PC-3 (cell line): Measurements from ENCODE around the gene STPG3. TPM values are rescaled to one million over a fixed set of nuclear protein-coding genes. Genes with fewer than 3 reads are reported as not detected.

Experiments
- ATAC-seq: fragments of 200-7000 bp; cut with Tn5 transposase; 2 replicates; pipeline ENCODE4 v1.9.1; 2020; ENCODE audit warnings: mild to moderate bottlenecking, moderate library complexity
- BruUV-seq: library from RNA; stranded (reverse); fragments of 400-500 nt; replicated peaks from 2 replicates; lab custom pipeline; 2021; lab: Mats Ljungman, UMichigan
- CTCF ChIA-PET: fragments of 300-600 bp; sonication (Branson Sonifier 250); formaldehyde crosslinking; loops from one replicate; lab custom pipeline; 2022; ENCODE audit warnings: antibody characterized with exemption; lab: Charles Lee
- POLR2A ChIA-PET: fragments of 300-600 bp; sonication (Branson Sonifier 250); formaldehyde crosslinking; loops from one replicate; lab custom pipeline; 2022; ENCODE audit warnings: antibody characterized with exemption; ENCODE audit not compliant: unreplicated experiment; lab: Charles Lee
- DNase-seq: peaks from one replicate; pipeline ENCODE4 v3.0.0-alpha.2; 2015
- H2AFZ ChIP-seq: fragments of 300-600 bp; sonication (generic); 2 replicates; pipeline ENCODE4 v1.6.0; 2016; ENCODE audit warnings: antibody characterized with exemption, low read length
- H3F3A ChIP-seq: fragments of 300-600 bp; sonication (generic); one replicate; pipeline ENCODE4 v1.6.0; 2017; ENCODE audit warnings: antibody characterized with exemption, low read length, control low read depth, mild to moderate bottlenecking; ENCODE audit not compliant: unreplicated experiment
- H3K27ac ChIP-seq: fragments of 300-600 bp; sonication (generic); 2 replicates; pipeline ENCODE4 v1.5.1; 2016; ENCODE audit warnings: mild to moderate bottlenecking, low read length
- H3K27me3 ChIP-seq: fragments of 300-600 bp; sonication (generic); 2 replicates; pipeline ENCODE4 v1.6.1; 2016; ENCODE audit warnings: low read length, mixed read lengths
- H3K36me3 ChIP-seq: fragments of 300-600 bp; sonication (generic); 2 replicates; pipeline ENCODE4 v1.6.1; 2016; ENCODE audit warnings: low read depth, mixed run types, low read length, mixed read lengths
- H3K4me1 ChIP-seq: fragments of 300-600 bp; sonication (generic); 2 replicates; pipeline ENCODE4 v1.5.1; 2016; ENCODE audit warnings: low read length; ENCODE audit not compliant: insufficient read depth
- H3K4me2 ChIP-seq: fragments of 300-600 bp; sonication (generic); 2 replicates; pipeline ENCODE4 v1.6.0; 2016; ENCODE audit warnings: low read length
- H3K4me3 ChIP-seq: fragments of 300-600 bp; sonication (generic); 2 replicates; pipeline ENCODE4 v1.5.1; 2016; ENCODE audit warnings: mild to moderate bottlenecking, low read length, mixed read lengths
- H3K79me2 ChIP-seq: fragments of 300-600 bp; sonication (generic); 2 replicates; pipeline ENCODE4 v1.6.1; 2017; ENCODE audit warnings: low read length, mixed read lengths
- H3K9ac ChIP-seq: fragments of 300-600 bp; sonication (generic); 2 replicates; pipeline ENCODE4 v1.6.0; 2016; ENCODE audit warnings: mild to moderate bottlenecking, low read length
- H3K9me2 ChIP-seq: fragments of 300-600 bp; sonication (generic); replicated peaks from 2 replicates; pipeline ENCODE4 v1.6.1; 2016; ENCODE audit warnings: mixed run types, low read length, mixed read lengths
- H3K9me3 ChIP-seq: fragments of 300-600 bp; sonication (generic); 2 replicates; pipeline ENCODE4 v1.6.1; 2016; ENCODE audit warnings: low read length, mixed read lengths
- H4K20me1 ChIP-seq: fragments of 300-600 bp; sonication (generic); 2 replicates; pipeline ENCODE4 v1.6.1; 2016; ENCODE audit warnings: low read length, mixed read lengths
- EZH2 ChIP-seq: fragments of 300-600 bp; sonication (generic); IDR thresholded peaks from one replicate; pipeline ENCODE4 v1.6.1; 2017; ENCODE audit warnings: antibody characterized with exemption, mild to moderate bottlenecking, low read length; ENCODE audit not compliant: unreplicated experiment
- EZH2phosphoT487 ChIP-seq: fragments of 300-600 bp; sonication (generic); IDR thresholded peaks from 2 replicates; pipeline ENCODE4 v1.6.1; 2018; ENCODE audit warnings: mild to moderate bottlenecking, antibody characterized with exemption, low read length, borderline replicate concordance
- intact Hi-C: fragments of 100-400 bp; cut with micrococcal nuclease; formaldehyde crosslinking; loops from 2 replicates; pipeline ENCODE4 v1.9.0; 2023
- total RNA-seq: library from RNA; depleted of rRNA; stranded (reverse); fragments of >200 nt; gene quantifications from 2 replicates; pipeline ENCODE4 v1.2.3, GENCODE V29; 2014
- TF ChIP-seq, protein P1 (sequence below): fragments of 300-600 bp; sonication (generic); conservative IDR thresholded peaks from 2 replicates; pipeline ENCODE4 v1.5.1; 2017; ENCODE audit warnings: antibody characterized with exemption, low read depth, mild to moderate bottlenecking, low read length

STPG3 gene
- total RNA-seq, 1 experiment from 2014 or later: not detected

DNA sequence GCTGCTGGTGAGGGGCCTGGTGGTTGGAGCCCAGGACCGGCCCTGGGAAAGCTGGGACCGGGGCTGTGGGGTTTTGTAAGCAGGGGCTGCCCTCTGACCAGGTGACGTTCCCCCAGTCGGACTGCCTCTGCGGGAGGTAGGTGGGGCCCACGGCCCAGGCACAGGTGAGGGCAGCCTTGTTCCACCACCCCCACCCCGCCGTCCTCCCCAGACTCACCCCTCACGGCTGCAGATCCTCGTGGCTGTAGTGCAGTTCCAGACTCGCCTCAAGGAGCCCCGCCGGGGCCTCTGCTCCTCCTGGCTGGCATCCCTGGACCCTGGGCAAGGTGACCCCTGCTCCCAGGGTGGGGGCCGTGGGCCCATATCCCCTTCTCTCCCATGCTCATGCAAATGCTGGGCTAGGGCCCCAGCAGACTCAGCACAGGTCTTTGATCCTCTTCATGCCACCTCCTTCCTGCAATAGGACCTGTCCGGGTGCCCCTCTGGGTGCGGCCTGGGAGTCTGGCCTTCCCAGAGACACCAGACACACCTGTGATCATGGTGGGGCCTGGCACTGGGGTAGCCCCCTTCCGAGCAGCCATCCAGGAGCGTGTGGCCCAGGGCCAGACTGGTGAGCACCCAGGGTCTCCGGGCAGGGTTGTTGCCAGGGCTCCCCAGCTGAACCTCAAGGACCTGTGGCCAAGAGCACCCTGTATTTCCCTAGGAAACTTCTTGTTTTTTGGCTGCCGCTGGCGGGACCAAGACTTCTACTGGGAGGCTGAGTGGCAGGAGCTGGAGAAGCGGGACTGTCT is 35.7 kb upstream of the STPG3 start:
- no peaks in the 10 kb centered on the region for H3K36me3 ChIP-seq
- H3K4me2 ChIP-seq: no peak overlapping the region
- TF ChIP-seq EZH2phosphoT487: no peak
- TF ChIP-seq, protein P1, sequence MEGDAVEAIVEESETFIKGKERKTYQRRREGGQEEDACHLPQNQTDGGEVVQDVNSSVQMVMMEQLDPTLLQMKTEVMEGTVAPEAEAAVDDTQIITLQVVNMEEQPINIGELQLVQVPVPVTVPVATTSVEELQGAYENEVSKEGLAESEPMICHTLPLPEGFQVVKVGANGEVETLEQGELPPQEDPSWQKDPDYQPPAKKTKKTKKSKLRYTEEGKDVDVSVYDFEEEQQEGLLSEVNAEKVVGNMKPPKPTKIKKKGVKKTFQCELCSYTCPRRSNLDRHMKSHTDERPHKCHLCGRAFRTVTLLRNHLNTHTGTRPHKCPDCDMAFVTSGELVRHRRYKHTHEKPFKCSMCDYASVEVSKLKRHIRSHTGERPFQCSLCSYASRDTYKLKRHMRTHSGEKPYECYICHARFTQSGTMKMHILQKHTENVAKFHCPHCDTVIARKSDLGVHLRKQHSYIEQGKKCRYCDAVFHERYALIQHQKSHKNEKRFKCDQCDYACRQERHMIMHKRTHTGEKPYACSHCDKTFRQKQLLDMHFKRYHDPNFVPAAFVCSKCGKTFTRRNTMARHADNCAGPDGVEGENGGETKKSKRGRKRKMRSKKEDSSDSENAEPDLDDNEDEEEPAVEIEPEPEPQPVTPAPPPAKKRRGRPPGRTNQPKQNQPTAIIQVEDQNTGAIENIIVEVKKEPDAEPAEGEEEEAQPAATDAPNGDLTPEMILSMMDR: no peak
- no peak for TF ChIP-seq EZH2
- H3K4me1 ChIP-seq: peaks cover 24% of the 10 kb centered on the region
- H3K79me2 ChIP-seq: no peaks in the 10 kb centered on the region
- DNase-seq (no peak), ATAC-seq (no peak)
- CTCF ChIA-PET: no interaction called here
- no peaks in the 10 kb centered on the region for H3F3A ChIP-seq
- no TSS peak for BruUV-seq
- no peaks in the 10 kb centered on the region for H4K20me1 ChIP-seq
- no peak overlapping the region for H3K4me3 ChIP-seq
- H3K9me2 ChIP-seq: no peaks in the 10 kb centered on the region
- H3K9ac ChIP-seq: no peak overlapping the region
- H2AFZ ChIP-seq: no peak overlapping the region
- no peak overlapping the region for H3K27ac ChIP-seq
- H3K9me3 ChIP-seq: no peaks in the 10 kb centered on the region
- no peaks in the 10 kb centered on the region for H3K27me3 ChIP-seq
- POLR2A ChIA-PET: no interaction called here
- intact Hi-C loops: no loop called here

DNA sequence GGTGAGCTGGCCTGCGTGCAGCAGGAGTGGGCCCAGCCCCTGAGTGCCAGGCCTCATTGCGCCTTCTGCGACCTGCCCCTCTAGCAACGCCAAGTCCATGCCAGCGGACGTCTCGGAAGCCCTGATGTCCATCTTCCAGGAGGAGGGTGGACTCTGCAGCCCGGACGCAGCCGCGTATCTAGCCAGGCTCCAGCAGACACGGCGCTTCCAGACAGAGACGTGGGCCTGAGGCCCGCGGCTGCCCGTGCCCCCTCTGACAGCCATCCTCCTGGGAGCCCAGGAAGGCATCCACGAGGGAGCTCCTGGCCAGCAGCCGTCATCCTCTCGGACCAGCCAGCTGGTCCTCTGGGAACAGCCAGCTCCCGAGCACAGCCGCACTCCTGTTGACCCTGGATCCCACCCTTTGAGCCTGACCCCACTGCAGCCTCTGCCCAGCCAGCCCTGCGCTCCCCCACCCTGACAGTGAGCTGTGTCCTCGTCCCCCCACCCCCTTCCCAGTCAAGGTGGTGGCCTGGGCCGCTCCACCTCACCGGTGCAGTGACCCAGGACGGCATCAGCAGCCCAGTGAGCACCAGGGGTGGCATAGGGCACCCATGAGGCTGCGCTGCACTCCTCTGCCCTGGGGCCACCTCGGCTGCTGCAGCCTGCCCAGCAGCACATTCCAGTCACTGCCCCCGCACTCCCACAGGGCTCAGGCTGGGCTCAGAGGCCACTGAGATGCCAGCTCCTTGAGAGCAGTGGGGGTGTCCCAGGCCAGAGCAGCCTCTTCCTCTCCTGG is 34.7 kb upstream of the STPG3 start:
- H4K20me1 ChIP-seq: no peaks in the 10 kb centered on the region
- ChIA-PET CTCF (no interaction called here), POLR2A (no interaction called here)
- no peak for DNase-seq
- H2AFZ ChIP-seq: no peak overlapping the region
- H3K4me1 ChIP-seq: peaks cover 24% of the 10 kb centered on the region
- no peaks in the 10 kb centered on the region for H3F3A ChIP-seq
- no peak for ATAC-seq
- H3K4me3 ChIP-seq: peak overlapping the region; percentile 70; the same call in 1 of the 2 replicates
- H3K27ac ChIP-seq: no peak overlapping the region
- H3K27me3 ChIP-seq: no peaks in the 10 kb centered on the region
- no peak overlapping the region for H3K9ac ChIP-seq
- H3K9me3 ChIP-seq: no peaks in the 10 kb centered on the region
- H3K9me2 ChIP-seq: no peaks in the 10 kb centered on the region
- H3K79me2 ChIP-seq: no peaks in the 10 kb centered on the region
- H3K36me3 ChIP-seq: no peaks in the 10 kb centered on the region
- no TSS peak for BruUV-seq
- TF ChIP-seq, protein P1: no peak
- no peak for TF ChIP-seq EZH2
- TF ChIP-seq EZH2phosphoT487: no peak
- peak overlapping the region; percentile 90 for H3K4me2 ChIP-seq
- intact Hi-C loops: no loop called here
